Smooth muscle cell (in vitro differentiated cells): Measurements from ENCODE around the gene MAGEF1. TPM values are rescaled to one million over a fixed set of nuclear protein-coding genes. Genes with fewer than 3 reads are reported as not detected.

ENCODE experiments used
- DNase-seq: peaks from one replicate; lab custom pipeline; 2025; ENCODE audit not compliant: unreplicated experiment; lab: John Stamatoyannopoulos, UW
- H2AFZ ChIP-seq: fragments of 200-600 bp; sonication (generic); 2 replicates; pipeline ENCODE4 v1.6.0; 2016; ENCODE audit warnings: antibody characterized with exemption, low read depth, mild to moderate bottlenecking
- H3F3A ChIP-seq: fragments of 200-600 bp; sonication (generic); 2 replicates; pipeline ENCODE4 v1.6.0; 2017; ENCODE audit warnings: antibody characterized with exemption, low read depth
- H3K27ac ChIP-seq: fragments of 200-600 bp; sonication (generic); 2 replicates; pipeline ENCODE4 v1.5.1; 2016; ENCODE audit warnings: low read depth, mild to moderate bottlenecking
- H3K27me3 ChIP-seq: fragments of 200-600 bp; sonication (generic); 2 replicates; pipeline ENCODE4 v1.6.1; 2016; ENCODE audit warnings: low read depth, mild to moderate bottlenecking
- H3K36me3 ChIP-seq: fragments of 200-600 bp; sonication (generic); 2 replicates; pipeline ENCODE4 v1.5.1; 2016; ENCODE audit warnings: low read depth
- H3K4me1 ChIP-seq: fragments of 200-600 bp; sonication (generic); 2 replicates; pipeline ENCODE4 v1.5.1; 2016; ENCODE audit warnings: low read depth
- H3K4me2 ChIP-seq: fragments of 200-600 bp; sonication (generic); 2 replicates; pipeline ENCODE4 v1.6.0; 2016; ENCODE audit warnings: mild to moderate bottlenecking
- H3K4me3 ChIP-seq: fragments of 200-600 bp; sonication (generic); 2 replicates; pipeline ENCODE4 v1.5.1; 2016; ENCODE audit warnings: mild to moderate bottlenecking
- H3K79me2 ChIP-seq: fragments of 200-600 bp; sonication (generic); 2 replicates; pipeline ENCODE4 v1.6.0; 2016; ENCODE audit warnings: low read depth, mild to moderate bottlenecking
- H3K9ac ChIP-seq: fragments of 200-600 bp; sonication (generic); 2 replicates; pipeline ENCODE4 v1.6.0; 2016; ENCODE audit warnings: low read depth
- H3K9me3 ChIP-seq: fragments of 200-600 bp; sonication (generic); replicated peaks from 2 replicates; pipeline ENCODE4 v1.5.1; 2016; ENCODE audit warnings: low read depth
- H4K20me1 ChIP-seq: fragments of 200-600 bp; sonication (generic); 2 replicates; pipeline ENCODE4 v1.6.0; 2016; ENCODE audit warnings: low read depth
- WGBS: methylation state at CpG from one replicate; pipeline ENCODE4 v1.1.7; 2016; ENCODE audit warnings: low lambda C conversion rate; 5-methylcytosine and 5-hydroxymethylcytosine counted together
- polyA plus RNA-seq: library from polyadenylated mRNA; unstranded; fragments of >200 nt; fragmentation: Nextera tagmentation; extraction: Ambion mirVana; gene quantifications from 2 replicates; pipeline ENCODE4 v1.2.1, GENCODE V29; 2016
- total RNA-seq: library from RNA; depleted of rRNA; stranded (reverse); fragments of >200 nt; gene quantifications from 2 replicates; pipeline ENCODE4 v1.2.3, GENCODE V29; 2014
- TF ChIP-seq, protein P1 (sequence below): fragments of 200-600 bp; sonication (generic); IDR thresholded peaks from 2 replicates; pipeline ENCODE4 v1.5.1; 2017; ENCODE audit warnings: borderline replicate concordance, mild to moderate bottlenecking, antibody characterized with exemption; ENCODE audit not compliant: insufficient read depth, poor library complexity, severe bottlenecking

MAGEF1 gene
- total and polyA plus RNA-seq, 2 experiments from 2014 or later: 37.0 to 52.7 TPM

DNA sequence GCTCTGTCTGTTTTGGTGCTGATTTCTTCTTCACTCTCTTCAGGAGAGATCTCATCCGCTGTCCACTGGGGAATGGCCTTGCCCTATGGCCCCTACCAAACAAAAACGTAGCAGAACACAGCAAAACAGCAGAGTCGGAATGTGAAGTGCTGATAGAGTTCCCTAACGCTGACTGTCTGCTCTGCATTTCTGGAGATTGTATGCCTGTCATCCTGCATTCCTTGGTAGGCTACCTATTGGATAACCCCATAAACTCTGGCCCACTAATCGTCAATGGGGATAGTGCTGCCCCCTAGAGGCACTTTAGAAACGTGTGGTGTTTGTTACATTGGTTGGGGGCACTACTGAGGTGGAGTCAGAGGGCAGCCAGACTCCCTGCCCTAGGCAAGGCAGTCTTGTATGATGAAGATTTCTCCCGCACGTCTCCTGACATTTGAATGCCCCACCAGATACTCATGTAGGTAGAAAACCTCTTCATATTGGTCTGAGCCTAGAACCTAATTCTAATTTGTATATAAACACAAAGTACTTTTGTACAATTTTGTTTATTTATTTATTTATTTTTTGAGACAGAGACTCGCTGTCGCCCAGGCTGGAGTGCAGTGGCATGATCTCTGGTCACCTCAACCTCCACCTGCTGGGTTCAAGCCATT, 15.6 kb upstream of the MAGEF1 start:
- TF ChIP-seq, protein P1, sequence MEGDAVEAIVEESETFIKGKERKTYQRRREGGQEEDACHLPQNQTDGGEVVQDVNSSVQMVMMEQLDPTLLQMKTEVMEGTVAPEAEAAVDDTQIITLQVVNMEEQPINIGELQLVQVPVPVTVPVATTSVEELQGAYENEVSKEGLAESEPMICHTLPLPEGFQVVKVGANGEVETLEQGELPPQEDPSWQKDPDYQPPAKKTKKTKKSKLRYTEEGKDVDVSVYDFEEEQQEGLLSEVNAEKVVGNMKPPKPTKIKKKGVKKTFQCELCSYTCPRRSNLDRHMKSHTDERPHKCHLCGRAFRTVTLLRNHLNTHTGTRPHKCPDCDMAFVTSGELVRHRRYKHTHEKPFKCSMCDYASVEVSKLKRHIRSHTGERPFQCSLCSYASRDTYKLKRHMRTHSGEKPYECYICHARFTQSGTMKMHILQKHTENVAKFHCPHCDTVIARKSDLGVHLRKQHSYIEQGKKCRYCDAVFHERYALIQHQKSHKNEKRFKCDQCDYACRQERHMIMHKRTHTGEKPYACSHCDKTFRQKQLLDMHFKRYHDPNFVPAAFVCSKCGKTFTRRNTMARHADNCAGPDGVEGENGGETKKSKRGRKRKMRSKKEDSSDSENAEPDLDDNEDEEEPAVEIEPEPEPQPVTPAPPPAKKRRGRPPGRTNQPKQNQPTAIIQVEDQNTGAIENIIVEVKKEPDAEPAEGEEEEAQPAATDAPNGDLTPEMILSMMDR: peak; percentile 79
- H3K4me2 ChIP-seq: peak overlapping the region; percentile 32
- 25% methylated on average over 10 of the region's 10 CpGs for WGBS

DNA sequence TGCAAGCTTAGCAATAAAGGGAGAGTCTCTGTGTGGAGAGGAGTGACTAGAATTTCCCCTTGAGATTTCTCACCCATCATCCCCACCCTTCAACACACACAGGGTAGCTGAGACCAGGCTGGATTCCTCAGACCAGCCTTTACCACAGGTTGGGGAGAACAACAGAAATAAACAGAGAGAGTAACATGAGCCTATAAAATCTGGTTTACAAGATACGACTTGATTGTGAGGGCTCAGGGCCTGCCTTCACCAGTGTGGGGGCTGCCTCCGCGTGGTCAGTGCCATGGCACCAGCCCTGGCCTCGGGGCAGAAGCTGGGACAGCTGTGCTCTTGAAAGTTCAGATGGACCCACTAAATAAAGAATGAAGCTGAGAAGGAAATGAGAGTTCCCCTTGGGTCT, 14.6 kb upstream of the MAGEF1 start:
- no peak overlapping the region for H3K27ac ChIP-seq
- no peak overlapping the region for H2AFZ ChIP-seq
- no peaks in the 10 kb centered on the region for H3K9me3 ChIP-seq
- H3K4me3 ChIP-seq: no peak overlapping the region
- H3F3A ChIP-seq: no peaks in the 10 kb centered on the region
- no peak overlapping the region for H3K4me2 ChIP-seq
- H3K9ac ChIP-seq: no peak overlapping the region
- TF ChIP-seq, protein P1: no peak
- no peaks in the 10 kb centered on the region for H3K27me3 ChIP-seq
- no peak for DNase-seq
- WGBS: 49% methylated on average over 4 of the region's 4 CpGs
- no peaks in the 10 kb centered on the region for H4K20me1 ChIP-seq
- no peaks in the 10 kb centered on the region for H3K79me2 ChIP-seq
- no peaks in the 10 kb centered on the region for H3K36me3 ChIP-seq
- no peaks in the 10 kb centered on the region for H3K4me1 ChIP-seq

More for the DNA sequence above, 15.6 kb upstream of the MAGEF1 start:
- Histone ChIP-seq H3K27ac (no peak overlapping the region), H3F3A (no peaks in the 10 kb centered on the region), H2AFZ (no peak overlapping the region), H3K36me3 (no peaks in the 10 kb centered on the region), H3K9me3 (no peaks in the 10 kb centered on the region), H3K79me2 (no peaks in the 10 kb centered on the region), H3K9ac (no peak overlapping the region), H4K20me1 (no peaks in the 10 kb centered on the region), H3K4me3 (no peak overlapping the region), H3K4me1 (no peaks in the 10 kb centered on the region), H3K27me3 (no peaks in the 10 kb centered on the region)
- DNase-seq: no peak

DNA sequence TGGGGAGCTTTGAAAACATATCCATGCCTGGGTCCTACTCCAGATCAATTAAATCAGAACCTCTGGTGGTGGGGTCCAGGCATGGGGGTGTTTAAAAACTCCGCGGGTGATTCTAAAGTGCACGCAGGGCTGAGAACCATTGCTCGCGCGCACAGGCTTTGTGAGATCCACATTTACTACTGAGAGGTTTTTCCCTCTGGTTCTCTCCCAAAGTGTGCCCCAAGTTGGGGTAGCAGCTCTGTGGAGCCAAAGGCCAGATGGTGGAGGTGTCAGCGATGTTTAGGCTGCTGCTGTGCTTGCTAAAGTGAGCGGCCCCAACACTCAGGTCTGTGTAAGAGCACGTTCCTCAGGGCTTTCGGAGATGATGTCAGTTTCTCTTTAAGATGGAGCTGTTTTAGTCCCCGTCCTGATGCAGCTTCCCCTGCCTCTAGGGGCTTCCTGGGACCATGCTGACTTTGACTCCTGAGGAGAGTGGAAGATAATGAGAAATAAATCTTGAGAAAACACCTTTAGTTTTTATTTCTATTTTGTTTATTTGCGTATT, 13.4 kb upstream of the MAGEF1 start:
- no peak overlapping the region for H3K9ac ChIP-seq
- no peak overlapping the region for H2AFZ ChIP-seq
- H3K27ac ChIP-seq: no peak overlapping the region
- H3K27me3 ChIP-seq: no peaks in the 10 kb centered on the region
- H3K4me1 ChIP-seq: no peaks in the 10 kb centered on the region
- 81% methylated on average over 12 of the region's 12 CpGs for WGBS
- H3K4me3 ChIP-seq: no peak overlapping the region
- H3K79me2 ChIP-seq: no peaks in the 10 kb centered on the region
- H3F3A ChIP-seq: no peaks in the 10 kb centered on the region
- DNase-seq: no peak
- TF ChIP-seq, protein P1: no peak
- H3K9me3 ChIP-seq: no peaks in the 10 kb centered on the region
- H4K20me1 ChIP-seq: no peaks in the 10 kb centered on the region
- H3K36me3 ChIP-seq: no peaks in the 10 kb centered on the region
- H3K4me2 ChIP-seq: no peak overlapping the region

DNA sequence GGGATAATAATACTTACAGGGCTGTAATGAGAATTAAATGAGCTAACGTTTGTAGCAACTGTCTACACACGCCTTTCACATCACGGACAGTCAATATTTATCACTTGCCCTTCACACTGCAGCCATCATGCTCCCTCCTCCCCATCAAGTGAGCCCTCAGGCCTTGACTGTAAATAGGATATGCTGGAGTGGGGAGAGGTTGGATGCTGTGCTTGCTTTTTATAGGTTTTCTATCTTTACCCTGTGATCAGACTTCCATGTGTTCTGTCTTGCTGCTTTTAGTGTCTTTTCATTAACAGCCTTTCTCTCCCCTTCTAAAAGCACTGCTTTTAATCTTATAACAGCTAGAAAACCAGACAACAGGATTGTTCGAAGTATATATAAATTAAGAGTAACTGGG, 12.8 kb upstream of the MAGEF1 start:
- Histone ChIP-seq H3K27me3 (no peaks in the 10 kb centered on the region), H3K79me2 (no peaks in the 10 kb centered on the region), H2AFZ (no peak overlapping the region), H3K36me3 (no peaks in the 10 kb centered on the region), H3K9me3 (no peaks in the 10 kb centered on the region), H3K4me1 (no peaks in the 10 kb centered on the region), H3K4me3 (no peak overlapping the region), H3F3A (no peaks in the 10 kb centered on the region), H3K9ac (no peak overlapping the region), H3K27ac (no peak overlapping the region), H3K4me2 (no peak overlapping the region), H4K20me1 (no peaks in the 10 kb centered on the region)
- TF ChIP-seq, protein P1: no peak
- 48% methylated on average over 4 of the region's 4 CpGs for WGBS
- no peak for DNase-seq
